HG03095 (cell line): ENCODE results near the gene THPO.

ENCODE experiments used
- ATAC-seq: cut with Tn5 transposase; IDR thresholded peaks from one replicate; pipeline ENCODE4 v1.9.1; 2021; ENCODE audit warnings: moderate library complexity; ENCODE audit not compliant: unreplicated experiment

The THPO gene

DNA sequence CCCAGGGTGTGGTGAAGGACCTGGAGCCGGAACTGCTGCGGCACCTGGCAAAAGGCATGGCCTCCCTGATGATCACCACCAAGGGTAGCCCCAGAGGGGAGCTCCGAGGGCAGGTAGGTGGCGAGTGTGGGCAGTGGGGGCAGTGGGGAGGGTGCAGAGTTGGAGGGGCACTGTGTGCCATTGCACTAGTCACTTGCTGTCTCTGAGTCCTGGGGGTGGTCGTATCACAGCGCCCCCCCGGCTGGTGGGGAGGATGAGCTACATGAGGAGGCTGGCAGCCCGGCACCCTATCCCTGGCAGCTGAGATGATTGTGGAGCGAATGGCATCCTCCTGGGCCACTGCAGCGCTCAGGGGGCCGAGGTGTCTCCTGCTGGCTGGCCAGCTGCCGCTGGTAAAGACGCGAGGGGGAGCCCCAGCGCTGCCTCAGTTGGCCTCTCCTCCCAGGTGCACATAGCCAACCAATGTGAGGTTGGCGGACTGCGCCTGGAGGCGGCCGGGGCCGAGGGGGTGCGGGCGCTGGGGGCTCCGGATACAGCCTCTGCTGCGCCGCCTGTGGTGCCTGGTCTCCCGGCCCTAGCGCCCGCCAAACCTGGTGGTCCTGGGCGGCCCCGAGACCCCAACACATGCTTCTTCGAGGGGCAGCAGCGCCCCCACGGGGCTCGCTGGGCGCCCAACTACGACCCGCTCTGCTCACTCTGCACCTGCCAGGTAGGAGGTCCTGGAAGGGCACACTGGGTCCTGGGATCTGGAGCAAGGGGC is 8.2 kb upstream of the THPO start:
- no peak for ATAC-seq

DNA sequence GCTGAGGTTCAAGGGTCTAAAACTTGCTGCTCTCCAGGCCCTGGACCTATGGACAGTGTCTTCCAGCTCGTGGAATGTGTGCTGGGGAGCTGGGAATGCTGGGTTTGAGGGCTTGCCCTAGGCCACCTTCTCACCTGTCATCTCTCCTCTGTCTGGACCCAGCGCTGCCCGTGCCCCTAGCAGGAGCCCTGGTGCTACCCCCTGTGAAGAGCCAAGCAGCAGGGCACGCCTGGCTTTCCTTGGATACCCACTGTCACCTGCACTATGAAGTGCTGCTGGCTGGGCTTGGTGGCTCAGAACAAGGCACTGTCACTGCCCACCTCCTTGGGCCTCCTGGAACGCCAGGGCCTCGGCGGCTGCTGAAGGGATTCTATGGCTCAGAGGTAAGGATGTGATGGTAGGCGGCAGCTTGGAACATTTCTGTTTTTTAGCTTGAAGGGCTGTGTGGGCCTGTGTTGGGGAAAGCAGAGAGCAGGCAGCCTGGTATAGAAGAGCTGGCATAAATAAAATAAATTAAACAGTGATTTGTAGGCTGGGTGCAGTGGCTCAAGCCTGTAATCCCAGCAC is 6.9 kb upstream of the THPO start:
- ATAC-seq: no peak

DNA sequence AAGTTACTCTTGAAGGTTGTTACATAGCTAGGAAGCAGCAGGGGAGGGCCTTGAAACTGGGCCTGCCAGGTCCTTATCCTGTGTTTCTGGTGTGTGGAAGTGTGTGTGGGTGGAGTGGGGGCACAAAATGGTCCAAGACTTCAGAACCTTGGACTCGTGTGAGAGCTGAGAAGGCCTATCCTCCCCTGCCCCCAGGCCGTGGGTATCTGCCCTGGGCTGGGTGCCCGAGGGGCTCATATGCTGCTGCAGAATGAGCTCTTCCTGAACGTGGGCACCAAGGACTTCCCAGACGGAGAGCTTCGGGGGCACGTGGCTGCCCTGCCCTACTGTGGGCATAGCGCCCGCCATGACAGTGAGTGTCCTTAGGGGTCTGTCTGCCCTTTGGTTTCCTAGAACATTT is 6.3 kb upstream of the THPO start:
- ATAC-seq: no peak

DNA sequence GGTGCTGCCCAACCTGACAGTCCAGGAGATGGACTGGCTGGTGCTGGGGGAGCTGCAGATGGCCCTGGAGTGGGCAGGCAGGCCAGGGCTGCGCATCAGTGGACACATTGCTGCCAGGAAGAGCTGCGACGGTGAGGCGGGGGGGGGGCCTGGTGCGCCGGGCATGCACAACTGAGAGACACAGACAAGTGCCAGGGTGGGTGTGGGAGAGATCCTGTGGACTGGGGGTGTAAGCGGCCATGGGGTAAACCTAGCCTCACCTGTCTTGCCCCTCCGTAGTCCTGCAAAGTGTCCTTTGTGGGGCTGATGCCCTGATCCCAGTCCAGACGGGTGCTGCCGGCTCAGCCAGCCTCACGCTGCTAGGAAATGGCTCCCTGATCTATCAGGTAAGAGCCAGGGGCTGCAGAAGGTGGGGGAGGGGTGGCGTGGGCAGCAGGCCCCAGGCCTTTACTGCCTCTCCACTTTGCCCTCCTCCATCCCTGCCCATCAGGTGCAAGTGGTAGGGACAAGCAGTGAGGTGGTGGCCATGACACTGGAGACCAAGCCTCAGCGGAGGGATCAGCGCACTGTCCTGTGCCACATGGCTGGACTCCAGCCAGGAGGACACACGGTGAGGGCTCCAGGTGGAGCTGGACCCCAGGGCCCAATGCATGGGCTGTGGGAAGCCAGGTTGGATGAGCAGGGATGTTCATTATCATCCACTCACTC is 5.2 kb upstream of the THPO start:
- no peak for ATAC-seq

DNA sequence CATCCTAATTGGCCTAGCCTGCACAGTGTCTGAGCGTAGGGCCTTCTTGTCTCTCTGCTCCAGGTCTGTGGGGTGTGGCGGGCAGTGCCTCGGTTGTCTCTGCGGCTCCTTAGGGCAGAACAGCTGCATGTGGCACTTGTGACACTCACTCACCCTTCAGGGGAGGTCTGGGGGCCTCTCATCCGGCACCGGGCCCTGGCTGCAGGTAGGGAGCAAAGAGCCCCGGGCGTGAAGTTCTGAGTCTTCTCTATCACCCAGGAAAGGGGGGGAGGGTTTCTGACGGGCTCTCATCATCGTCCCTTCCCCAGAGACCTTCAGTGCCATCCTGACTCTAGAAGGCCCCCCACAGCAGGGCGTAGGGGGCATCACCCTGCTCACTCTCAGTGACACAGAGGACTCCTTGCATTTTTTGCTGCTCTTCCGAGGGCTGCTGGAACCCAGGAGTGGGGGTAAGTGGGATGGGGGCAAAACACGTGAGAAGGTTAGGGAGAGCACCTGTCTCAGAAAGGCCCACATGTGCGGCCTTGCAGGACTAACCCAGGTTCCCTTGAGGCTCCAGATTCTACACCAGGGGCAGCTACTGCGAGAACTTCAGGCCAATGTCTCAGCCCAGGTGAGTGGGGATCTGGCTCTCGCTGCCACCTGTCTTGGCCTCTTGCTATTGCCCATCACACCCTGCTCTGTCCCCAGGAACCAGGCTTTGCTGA is 4.5 kb upstream of the THPO start:
- ATAC-seq: no peak

DNA sequence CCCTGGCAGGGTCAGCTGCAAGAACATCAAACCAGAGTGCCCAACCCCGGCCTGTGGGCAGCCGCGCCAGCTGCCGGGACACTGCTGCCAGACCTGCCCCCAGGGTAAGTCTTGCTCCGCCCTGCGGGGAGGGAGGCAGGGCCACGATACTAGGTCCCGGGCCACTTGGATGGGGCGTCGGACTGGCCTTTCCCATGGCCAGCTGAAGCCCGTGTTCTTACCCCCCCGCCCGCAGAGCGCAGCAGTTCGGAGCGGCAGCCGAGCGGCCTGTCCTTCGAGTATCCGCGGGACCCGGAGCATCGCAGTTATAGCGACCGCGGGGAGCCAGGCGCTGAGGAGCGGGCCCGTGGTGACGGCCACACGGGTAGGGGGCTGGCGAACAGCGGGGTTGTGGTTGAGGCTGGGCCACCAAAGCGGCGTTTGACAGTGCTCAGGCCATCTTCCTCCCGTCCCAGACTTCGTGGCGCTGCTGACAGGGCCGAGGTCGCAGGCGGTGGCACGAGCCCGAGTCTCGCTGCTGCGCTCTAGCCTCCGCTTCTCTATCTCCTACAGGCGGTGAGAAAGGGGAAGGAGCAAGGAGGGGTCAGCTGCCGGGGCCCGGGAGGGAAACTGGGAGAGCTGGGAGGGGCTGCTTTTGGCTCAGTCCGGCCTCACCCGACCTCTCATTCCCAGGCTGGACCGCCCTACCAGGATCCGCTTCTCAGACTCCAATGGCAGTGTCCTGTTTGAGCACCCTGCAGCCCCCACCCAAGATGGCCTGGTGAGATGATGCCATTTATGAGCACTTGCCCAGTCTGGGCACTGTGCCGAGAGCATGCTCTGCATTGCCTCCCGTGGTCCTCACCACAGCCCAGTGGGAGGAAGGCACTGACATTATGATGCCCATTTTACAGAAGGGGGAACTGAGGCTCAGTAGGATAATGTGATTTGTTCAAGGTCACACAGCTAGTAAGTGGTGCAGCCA is 3.5 kb upstream of the THPO start:
- ATAC-seq: no peak

DNA sequence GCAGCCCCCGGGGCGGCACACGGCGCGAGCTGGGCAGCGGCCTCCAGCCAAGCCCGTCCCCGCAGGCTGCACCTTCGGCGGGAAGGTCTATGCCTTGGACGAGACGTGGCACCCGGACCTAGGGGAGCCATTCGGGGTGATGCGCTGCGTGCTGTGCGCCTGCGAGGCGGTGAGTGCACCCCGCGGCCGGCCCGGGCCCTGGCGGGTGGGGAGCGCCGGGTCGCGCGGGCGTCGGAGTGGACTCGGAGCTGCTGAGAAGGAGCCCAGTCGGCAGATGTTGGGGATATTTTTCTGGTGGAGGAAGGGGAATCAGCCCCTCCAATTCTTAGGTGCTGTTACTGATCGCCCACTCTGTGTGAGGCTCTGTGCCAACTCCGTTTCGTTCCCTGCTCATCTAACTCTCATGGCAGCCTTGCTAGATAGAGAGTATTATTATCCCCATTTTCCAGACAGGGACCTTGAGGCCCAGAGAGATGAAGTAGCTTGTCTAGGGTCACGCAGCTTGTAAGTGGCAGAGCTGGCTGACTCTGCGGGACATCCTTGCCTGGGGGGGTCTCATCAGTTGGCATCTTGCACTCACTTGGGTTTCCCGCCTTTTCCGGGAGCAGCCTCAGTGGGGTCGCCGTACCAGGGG is 2.7 kb upstream of the THPO start:
- no peak for ATAC-seq

DNA sequence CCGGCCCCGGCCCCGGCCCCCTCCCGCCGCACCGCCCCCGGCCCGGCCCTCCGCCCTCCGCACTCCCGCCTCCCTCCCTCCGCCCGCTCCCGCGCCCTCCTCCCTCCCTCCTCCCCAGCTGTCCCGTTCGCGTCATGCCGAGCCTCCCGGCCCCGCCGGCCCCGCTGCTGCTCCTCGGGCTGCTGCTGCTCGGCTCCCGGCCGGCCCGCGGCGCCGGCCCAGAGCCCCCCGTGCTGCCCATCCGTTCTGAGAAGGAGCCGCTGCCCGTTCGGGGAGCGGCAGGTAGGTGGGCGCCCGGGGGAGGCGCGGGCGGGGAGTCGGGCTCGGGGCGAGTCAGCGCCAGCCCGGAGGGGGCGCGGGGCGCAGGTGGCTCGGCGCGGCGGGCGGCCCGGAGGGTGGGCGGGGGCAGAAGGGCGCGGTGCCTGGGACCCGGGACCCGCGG is 2.2 kb upstream of the THPO start:
- ATAC-seq: no peak

DNA sequence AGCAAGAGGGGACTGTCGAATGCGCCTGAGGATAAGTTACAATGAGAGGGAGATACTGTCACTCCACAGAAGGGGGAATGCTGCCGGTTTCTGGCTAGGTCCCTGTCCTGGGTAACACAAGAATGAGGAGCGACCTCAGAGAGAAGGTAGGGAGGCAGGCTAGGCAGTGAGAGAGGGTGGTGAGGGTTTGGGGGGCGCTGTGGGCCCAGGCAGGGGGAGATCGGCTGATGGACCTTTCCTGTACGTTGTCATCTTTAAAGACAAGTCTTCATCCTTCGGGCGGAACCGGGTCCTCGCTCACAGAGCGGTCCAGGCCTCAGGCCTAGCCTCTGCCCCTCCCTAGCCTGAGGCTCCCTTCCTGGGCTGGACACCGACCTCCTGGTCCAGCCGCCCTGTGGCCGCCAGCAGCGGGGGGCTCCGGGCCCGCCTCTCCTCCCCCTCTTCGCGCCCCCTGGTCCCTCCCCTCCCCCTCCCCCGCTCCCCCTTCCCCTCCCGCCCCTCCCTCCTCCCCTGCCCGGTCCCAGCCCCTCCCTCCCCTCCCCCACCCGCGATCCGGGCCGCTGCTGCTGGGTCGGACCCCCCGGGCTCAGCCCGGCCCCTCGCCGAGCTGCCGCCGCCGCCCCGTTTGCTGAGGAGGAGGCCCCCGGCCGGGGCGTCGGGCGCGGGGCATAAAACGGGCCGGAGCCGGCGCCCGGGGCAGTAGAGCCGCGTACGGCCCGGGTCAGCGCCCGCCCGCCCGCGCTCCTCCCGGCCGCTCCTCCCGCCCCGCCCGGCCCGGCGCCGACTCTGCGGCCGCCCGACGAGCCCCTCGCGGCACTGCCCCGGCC is 1.6 kb upstream of the THPO start, which contains the start of gene CHRD:
TSS of gene CHRD (plus strand) at position 697 of the 827 bp plus-strand sequence. CDS start 265 bp downstream, outside the sequence.
- no peak for ATAC-seq

DNA sequence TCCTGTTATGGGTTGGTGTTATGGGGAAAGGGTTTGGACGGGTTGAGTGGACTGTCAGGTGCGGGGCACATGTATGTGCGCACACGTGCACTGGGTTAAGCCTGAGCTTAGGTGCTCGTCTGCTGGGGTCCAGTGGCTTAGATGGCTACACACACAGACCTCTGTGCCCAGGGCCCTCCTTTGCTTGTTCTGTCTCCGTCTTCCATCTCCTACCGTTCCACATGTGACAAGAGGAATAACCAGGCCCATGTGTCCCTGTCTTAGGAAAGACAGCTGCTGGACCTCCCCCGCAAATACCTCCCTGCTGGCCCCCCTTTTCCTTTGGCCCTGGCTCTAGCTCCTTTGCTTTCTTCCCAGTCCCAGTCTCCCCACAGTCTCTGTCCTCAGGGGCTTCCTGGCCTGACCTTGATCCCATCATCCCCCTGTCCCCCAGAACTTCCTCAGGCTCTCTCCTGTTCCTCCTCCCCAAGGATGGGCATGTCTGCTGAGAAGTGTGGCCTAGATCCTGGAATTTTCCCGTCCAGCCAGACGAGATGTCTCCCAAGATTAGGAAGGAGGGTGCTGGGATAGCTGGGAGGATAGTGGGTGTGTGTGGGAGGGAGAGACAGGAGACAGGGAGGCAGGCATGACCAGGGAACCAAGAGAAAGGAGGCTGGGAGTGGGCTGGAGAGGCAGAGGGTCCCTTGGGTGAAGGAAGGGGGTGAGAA is 797 bp upstream of the THPO start:
- ATAC-seq: no peak

DNA sequence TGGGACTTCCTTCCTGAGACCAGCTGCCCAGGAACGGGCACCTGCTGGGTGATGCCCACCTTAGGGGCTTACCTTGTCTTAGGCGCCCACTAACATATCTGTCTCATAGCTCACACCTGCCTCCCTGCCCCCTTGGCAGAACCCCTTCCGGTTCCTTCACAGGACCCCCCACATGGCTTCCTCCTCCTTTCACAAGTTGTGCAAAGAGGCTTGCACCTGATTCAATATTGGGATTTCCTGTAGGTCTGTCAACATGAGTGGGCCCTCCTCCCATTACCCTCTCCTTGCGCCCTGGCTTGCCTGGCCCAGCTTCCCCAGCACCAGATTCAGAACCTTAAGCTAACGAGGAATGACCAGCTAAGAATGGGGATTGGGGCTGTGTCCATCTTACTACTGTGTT is 633 bp downstream of the THPO start:
- no peak for ATAC-seq

DNA sequence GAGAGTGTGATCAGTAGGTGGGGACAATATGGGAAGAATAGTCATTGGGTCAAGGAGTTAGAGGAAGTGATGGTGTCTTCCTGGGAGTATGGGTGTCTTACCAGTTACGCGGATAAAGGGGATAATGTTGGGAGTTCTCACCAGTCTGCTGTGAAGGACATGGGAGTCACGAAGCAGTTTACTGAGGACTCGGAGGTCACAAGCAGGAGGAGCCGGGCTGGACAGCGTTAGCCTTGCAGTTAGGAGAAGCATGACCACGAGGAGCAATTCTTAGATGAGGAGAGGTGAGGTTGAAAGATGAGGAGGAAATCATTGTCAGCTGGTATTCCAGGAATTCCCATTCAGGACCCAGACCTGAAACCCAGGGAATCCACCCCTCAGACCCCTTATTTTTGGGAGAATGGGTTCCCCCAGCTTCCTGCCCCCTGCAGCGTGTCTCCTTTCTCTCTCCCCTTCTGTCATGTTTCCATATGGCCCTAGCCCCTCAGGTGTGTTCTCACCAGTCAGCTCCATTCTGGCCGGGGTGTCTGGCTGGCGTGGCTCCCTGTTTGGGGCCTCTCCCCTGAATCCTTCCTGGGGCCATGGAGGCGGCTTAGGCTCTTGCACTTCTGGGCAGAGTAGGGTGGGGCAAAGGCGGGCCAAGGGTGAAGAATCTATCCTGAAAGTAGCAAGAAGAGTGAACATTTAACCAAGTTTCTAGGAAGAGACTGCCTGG is 2.1 kb downstream of the THPO start:
- no peak for ATAC-seq

DNA sequence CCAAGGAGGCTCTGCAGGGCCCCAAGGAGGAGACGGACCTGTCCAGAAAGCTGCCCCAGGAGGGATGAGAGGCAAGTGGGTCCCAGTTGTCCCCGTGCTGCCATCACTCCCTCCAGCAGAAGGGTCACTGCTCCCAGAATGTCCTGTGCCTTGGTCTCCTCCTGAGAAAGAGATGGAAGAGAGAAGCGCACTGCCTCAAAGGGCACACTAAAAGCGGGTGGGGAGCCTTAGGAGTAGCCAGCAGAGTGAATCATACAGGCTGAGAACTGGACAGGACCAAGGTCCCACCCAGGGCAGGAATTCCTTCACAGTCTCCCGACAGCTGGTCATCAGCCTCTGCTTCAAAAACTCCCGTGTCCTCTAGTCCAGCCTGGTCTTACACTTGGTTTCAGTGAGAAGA is 4.6 kb downstream of the THPO start:
- ATAC-seq: no peak

DNA sequence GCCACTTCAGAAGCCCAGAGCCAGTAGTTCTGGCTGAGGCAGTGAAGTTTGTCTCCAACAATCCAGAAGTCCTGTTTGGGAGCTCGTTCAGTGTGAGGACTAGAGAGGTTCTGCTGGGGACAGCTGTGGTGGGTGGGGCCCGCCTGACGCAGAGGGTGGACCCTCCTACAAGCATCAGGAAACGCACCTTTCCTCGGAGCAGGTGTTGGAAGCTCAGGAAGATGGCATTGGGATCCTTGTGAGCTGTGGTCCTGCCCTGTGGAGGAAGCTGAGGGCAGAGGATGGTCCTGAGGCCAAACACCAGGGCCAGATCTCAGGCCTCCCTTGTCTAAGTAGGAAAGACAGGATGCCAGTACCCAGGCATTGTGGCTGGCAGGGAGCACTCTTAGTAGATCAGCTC is 5.1 kb downstream of the THPO start:
- no peak for ATAC-seq

DNA sequence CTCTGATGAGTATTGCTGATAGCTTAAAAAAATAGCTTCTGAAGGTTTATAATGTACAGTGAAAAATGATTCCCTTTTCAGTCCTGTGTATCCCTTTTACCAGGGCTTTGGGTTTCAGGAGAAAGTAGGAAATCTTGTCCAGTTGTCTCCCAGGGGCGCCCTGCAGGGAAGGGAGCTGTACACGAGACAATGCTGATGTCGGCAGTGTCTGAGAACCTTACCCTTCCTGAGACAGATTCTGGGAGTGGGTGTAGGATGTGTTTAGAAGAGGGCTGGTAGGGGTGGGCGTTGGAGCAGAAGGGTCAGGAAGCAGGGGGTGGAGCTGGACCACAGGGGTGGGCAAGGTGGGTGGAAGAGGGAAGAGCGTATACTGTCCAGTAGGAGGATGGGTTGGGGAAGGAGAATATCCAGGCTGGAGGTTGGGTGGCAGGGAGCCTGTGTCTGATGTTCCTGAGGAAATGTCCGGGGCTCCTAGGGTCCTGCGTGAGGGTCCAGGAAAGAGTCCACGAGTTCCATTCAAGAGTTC is 5.6 kb downstream of the THPO start:
- ATAC-seq: no peak

DNA sequence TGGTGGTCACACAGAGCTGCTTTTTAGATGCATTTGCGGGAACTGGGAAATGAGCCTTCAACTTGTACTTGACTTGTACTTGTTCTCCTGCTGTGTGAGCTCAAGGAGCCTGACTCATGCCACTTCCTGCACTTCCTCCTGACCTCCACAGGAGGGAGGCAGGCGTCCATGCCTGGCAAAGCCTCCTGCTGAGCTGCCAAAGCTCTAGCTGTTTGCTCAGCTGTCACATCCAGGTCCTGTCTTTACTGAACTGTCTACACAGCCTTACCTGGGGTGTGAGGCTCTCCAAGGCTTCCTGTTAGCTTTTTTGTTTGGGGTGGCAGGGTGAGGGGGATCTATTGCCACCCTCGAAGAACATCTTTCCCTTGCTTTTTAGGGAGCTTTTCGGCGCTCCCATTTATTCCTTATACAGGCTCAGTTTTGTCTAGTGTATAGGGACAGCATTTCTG is 6.4 kb downstream of the THPO start:
- ATAC-seq: peak; percentile 75

DNA sequence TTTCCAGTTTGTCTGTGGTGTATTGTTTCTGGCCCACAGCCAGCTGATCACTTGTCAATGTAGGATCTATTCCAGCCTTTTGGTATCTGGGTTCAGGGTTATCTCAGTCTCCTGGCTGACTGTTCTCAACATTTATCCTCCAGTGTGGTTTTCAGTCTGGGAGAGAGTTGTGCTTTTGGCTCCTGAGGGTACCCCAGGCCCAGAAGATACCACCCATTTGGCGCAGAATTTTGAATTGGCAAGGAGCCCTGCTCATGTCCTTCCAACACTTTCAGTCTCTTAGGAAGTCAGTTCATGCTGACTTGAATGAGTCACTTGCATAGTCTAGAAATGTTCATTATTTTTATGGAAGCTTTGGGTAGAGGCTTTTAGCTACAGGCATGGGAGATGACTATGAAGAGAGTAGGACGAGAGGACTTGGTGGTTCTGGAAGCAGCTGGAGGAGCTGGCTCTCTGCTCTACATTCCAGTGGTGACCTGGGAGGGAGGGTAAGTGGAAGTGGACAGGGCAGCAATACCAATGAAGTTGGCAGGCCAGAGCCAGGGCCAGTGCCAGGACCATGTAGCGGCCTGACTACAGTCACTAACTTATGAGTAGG is 9.3 kb downstream of the THPO start:
- no peak for ATAC-seq
